ENCODE results near the gene LRWD1. TPM values are rescaled to one million over a fixed set of nuclear protein-coding genes. Genes with fewer than 3 reads are reported as not detected.
A peak's percentile ranks its signal among the peaks of the same experiment; 100 is the strongest.

The LRWD1 gene
- total and polyA plus RNA-seq, 11 donors, result 4.7 to 26.4 (median 9.7) TPM

DNA sequence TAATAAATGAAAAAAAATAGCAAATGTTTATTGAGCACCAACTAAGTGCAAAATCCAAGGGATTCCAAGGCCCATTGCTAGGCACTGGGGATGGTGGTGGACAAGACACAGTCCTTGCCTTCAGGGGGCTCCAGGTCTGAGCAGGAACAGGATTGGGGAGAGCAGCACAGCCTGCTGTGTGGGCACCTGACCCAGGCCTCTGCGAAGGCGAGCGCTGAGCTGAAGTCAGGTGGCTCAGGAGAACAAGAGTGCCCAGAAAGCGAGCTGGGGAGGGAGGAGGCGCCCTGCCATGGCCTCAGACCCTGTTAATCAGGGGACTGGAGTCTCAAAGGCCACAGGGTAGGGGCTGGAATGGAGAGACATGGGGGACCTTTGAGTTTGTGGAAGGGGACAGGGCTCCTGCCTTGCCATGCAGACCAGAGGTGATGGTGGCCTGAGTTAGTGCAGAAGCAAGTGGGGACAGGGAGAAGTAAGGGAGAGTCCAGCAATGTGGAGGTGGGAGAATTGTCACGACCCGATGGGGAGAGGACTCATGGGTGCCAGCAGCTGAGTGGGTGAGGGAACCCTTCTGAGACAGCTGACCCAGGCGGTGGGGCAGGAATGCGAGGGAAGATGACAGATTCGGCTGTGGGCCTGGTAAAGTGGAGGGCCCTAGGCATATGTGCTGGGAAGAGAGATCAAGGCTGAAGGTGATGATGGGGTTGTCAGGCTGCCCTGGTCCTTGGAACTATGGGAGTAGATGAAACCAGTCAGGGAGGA, 35.5 kb upstream of the LRWD1 start:
- Histone ChIP-seq H3K4me3 (no peak overlapping the region), H3K27ac (peak overlapping the region in 1 of 12 donors; percentile 83), H3K4me1 (peaks cover 0 to 70% (median 4%) of the 10 kb centered on the region in 12 donors), H3K9me3 (no peaks in the 10 kb centered on the region), H3K36me3 (peaks cover 0 to 39% (median 27%) of the 10 kb centered on the region in 9 donors), H3K27me3 (no peaks in the 10 kb centered on the region)
- ATAC-seq (no peak), DNase-seq (no peak)
- no peak for TF ChIP-seq POLR2A (IDR thresholded peaks at IDR 0.05)
- TF ChIP-seq, protein P1, sequence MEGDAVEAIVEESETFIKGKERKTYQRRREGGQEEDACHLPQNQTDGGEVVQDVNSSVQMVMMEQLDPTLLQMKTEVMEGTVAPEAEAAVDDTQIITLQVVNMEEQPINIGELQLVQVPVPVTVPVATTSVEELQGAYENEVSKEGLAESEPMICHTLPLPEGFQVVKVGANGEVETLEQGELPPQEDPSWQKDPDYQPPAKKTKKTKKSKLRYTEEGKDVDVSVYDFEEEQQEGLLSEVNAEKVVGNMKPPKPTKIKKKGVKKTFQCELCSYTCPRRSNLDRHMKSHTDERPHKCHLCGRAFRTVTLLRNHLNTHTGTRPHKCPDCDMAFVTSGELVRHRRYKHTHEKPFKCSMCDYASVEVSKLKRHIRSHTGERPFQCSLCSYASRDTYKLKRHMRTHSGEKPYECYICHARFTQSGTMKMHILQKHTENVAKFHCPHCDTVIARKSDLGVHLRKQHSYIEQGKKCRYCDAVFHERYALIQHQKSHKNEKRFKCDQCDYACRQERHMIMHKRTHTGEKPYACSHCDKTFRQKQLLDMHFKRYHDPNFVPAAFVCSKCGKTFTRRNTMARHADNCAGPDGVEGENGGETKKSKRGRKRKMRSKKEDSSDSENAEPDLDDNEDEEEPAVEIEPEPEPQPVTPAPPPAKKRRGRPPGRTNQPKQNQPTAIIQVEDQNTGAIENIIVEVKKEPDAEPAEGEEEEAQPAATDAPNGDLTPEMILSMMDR (IDR thresholded peaks at IDR 0.05), result no peak
- intact Hi-C loops (cut with DNase I), result no loop called here
- whole genome bisulfite sequencing, 4 donors, result 93 to 95% (median 93%) methylated on average over 10 of the region's 10 CpGs

DNA sequence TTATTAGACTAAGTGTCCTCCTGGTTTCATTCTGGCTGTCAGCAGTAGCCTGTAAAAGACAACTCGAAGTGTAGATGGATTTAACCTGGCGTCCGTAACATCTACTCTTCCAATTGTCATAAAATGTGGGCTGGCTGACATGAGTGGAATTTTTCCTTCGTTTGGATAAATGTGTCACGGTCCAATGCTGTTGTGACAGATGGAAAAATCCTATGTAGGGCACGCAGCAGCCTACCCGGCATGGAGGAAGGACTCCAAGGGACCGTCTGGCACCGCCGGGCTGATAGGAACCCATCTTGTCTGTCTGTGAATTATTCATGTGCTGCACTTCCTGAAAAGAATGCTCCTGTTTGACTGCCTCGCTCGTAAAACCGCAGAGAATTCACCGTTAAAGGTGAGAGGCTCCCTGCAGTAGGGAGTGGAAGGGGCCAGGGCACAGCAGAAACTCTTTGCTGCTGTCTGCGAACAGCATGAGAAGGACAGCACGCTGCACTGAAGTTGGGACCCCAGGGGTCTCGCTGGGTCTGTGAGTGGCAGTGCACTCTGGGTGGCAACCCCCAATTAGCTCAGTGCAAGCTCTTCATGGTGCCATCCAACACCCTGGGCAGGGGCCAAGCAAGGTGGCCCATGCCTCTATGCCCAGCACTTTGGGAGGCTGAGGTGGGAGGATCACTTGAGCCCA, 33.0 kb upstream of the LRWD1 start:
- peaks cover 0 to 55% (median 5%) of the 10 kb centered on the region in 12 donors for H3K4me1 ChIP-seq
- no peaks in the 10 kb centered on the region for H3K27me3 ChIP-seq
- H3K9me3 ChIP-seq, result no peaks in the 10 kb centered on the region
- WGBS, 4 donors, result 50 to 78% (median 60%) methylated on average over 17 of the region's 17 CpGs
- DNase-seq, result no peak
- peak overlapping the region in 3 of 12 donors; percentile 10 to 83 (median 30) for H3K27ac ChIP-seq
- peaks cover 0 to 15% (median 9%) of the 10 kb centered on the region in 9 donors for H3K36me3 ChIP-seq
- H3K4me3 ChIP-seq, result peak overlapping the region in 1 of 12 donors; percentile 15
- intact Hi-C loops (cut with DNase I), result no loop called here
- ATAC-seq, result no peak
- TF ChIP-seq POLR2A (IDR thresholded peaks at IDR 0.05), result no peak
- TF ChIP-seq, protein P1 (IDR thresholded peaks at IDR 0.05), result no peak

DNA sequence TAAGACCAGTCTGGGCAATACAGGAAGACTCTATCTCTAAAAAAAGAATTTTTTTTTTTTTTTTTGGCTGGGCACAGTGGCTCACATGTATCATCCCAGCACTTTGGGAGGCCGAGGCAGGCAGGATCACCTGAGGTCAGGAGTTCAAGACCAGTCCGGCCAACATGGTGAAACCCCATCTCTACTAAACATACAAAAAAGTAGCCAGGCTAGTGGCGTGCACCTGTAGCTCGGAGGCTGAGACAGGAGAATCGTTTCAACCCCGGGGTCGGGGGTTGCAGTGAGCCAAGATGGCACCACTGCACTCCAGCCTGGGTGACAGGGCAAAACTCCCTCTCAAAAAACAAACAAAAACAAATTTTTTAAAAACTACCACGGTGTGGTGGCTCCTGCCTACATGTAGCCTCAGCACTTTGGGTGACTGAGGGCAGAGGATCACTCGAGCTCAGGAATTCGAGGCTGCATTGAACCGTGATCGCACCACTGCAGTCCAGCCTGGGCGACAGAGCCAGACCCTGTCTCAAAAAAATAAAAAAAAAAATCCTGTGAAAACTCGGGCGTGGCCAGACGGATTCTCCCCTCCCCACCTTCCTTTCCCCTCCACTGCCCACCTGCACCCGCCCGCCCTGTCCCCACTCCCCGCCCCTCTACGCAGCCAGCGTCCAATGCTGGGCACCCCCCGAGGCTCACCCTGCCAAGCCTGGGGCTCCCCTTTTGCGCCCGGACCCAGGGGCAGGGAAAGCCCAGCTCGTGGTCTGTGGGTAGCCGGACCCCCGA, 32.2 kb upstream of the LRWD1 start:
- ATAC-seq (peak in 2 of 4 donors; percentile 18 to 21), DNase-seq (no peak)
- Histone ChIP-seq H3K27ac (peak overlapping the region in 9 of 12 donors; percentile 35 to 83 (median 60)), H3K9me3 (no peaks in the 10 kb centered on the region), H3K27me3 (no peaks in the 10 kb centered on the region), H3K36me3 (peaks cover 0 to 10% (median 1%) of the 10 kb centered on the region in 9 donors), H3K4me1 (peaks cover 0 to 46% (median 5%) of the 10 kb centered on the region in 12 donors), H3K4me3 (peak overlapping the region in 11 of 12 donors; percentile 73 to 95 (median 86))
- intact Hi-C loops (cut with DNase I), result loop anchor here in 1 of 10 donors (1.0 kb wide), 1 partner anchor 36 kb away; the partner anchor contains the start of gene PRKRIP1
- no peak for TF ChIP-seq POLR2A (IDR thresholded peaks at IDR 0.05)
- TF ChIP-seq, protein P1 (IDR thresholded peaks at IDR 0.05), result no peak
- WGBS, 4 donors, result 37 to 54% (median 45%) methylated on average over 19 to 27 of the region's 27 CpGs

Data from heart left ventricle (tissue), 16 donors.